Liver (tissue), 9 donors: Measurements from ENCODE around the gene MAP3K5. TPM values are rescaled to one million over a fixed set of nuclear protein-coding genes. Genes with fewer than 3 reads are reported as not detected.
A peak's percentile ranks its signal among the peaks of the same experiment; 100 is the strongest.

Experiments
- DNase-seq: peaks from one replicate; pipeline ENCODE4 v3.0.0-alpha.2; 2017; ENCODE audit warnings: low spot score
- H3K27ac ChIP-seq, 2 donors: one replicate each; pipeline ENCODE4 v1.7.0; 2013; ENCODE audit warnings: inconsistent platforms in 2 of 2, low read length in 2 of 2, control low read depth in 1 of 2, low read depth in 1 of 2, mild to moderate bottlenecking in 1 of 2
- H3K27me3 ChIP-seq, 4 donors: one replicate each; pipeline versions ENCODE4 v1.6.1 to v1.7.0; 2013; ENCODE audit warnings: low read length in 3 of 4, inconsistent platforms in 1 of 4, mild to moderate bottlenecking in 1 of 4, moderate library complexity in 1 of 4; ENCODE audit not compliant: control insufficient read depth in 4 of 4, insufficient read depth in 4 of 4
- H3K36me3 ChIP-seq, 4 donors: one replicate each; pipeline versions ENCODE4 v1.6.1 to v1.7.0; 2013; ENCODE audit warnings: low read length in 3 of 4, mild to moderate bottlenecking in 3 of 4, low read depth in 1 of 4, moderate library complexity in 1 of 4; ENCODE audit not compliant: control insufficient read depth in 4 of 4, insufficient read depth in 3 of 4
- H3K4me1 ChIP-seq, 4 donors: one replicate each; pipeline versions ENCODE4 v1.6.1 to v1.7.0; 2013; ENCODE audit warnings: low read length in 3 of 4, mild to moderate bottlenecking in 3 of 4, moderate library complexity in 1 of 4; ENCODE audit not compliant: control insufficient read depth in 4 of 4, insufficient read depth in 4 of 4
- H3K4me3 ChIP-seq, 3 donors: one replicate each; pipeline versions ENCODE4 v1.6.1 to v1.7.0; 2013; ENCODE audit warnings: low read length in 3 of 3, control low read depth in 1 of 3, low read depth in 1 of 3, mild to moderate bottlenecking in 1 of 3
- H3K9ac ChIP-seq, 2 donors: one replicate each; pipeline ENCODE4 v1.7.0; 2013; ENCODE audit warnings: low read length in 2 of 2, mild to moderate bottlenecking in 2 of 2, moderate library complexity in 2 of 2, control low read depth in 1 of 2, low read depth in 1 of 2
- H3K9me3 ChIP-seq, 4 donors: one replicate each; pipeline versions ENCODE4 v1.6.1 to v1.7.0; 2013; ENCODE audit warnings: low read length in 3 of 4; ENCODE audit not compliant: control insufficient read depth in 4 of 4
- ATF3 ChIP-seq: IDR thresholded peaks from 2 replicates; pipeline ENCODE4 v1.6.1; 2016; ENCODE audit warnings: antibody characterized with exemption
- CTCF ChIP-seq: fragments of 150-350 bp; IDR thresholded peaks from 2 replicates; pipeline ENCODE4 v1.5.1; 2017; ENCODE audit warnings: improper control_type of control experiment, low read depth, low read length; ENCODE audit not compliant: missing input control
- EGR1 ChIP-seq, 2 donors: IDR thresholded peaks; 2 replicates each; pipeline ENCODE4 v1.6.1; 2016 to 2018; ENCODE audit warnings: antibody characterized with exemption in 2 of 2, low read depth in 2 of 2
- FOXA2 ChIP-seq: IDR thresholded peaks from 2 replicates; pipeline ENCODE4 v1.6.1; 2016; ENCODE audit warnings: antibody characterized with exemption
- GABPA ChIP-seq, 2 donors: IDR thresholded peaks in 1 of 2; conservative IDR thresholded peaks in 1 of 2; 2 replicates each; pipeline ENCODE4 v1.6.1; 2016; ENCODE audit warnings: antibody characterized with exemption in 2 of 2, mild to moderate bottlenecking in 1 of 2, moderate library complexity in 1 of 2
- HNF4A ChIP-seq, 2 donors: conservative IDR thresholded peaks; 2 replicates each; pipeline ENCODE4 v1.6.1; 2016; ENCODE audit warnings: antibody characterized with exemption in 2 of 2, mild to moderate bottlenecking in 2 of 2
- HNF4G ChIP-seq: IDR thresholded peaks from 2 replicates; pipeline ENCODE4 v1.6.1; 2016; ENCODE audit warnings: antibody characterized with exemption
- JUND ChIP-seq, 2 donors: IDR thresholded peaks; 2 replicates each; pipeline ENCODE4 v1.6.1; 2016; ENCODE audit warnings: antibody characterized with exemption in 2 of 2
- RAD21 ChIP-seq, 2 donors: IDR thresholded peaks; 2 replicates each; pipeline ENCODE4 v1.6.1; 2016; ENCODE audit warnings: antibody characterized with exemption in 2 of 2, mild to moderate bottlenecking in 2 of 2
- REST ChIP-seq: IDR thresholded peaks from 2 replicates; pipeline ENCODE4 v1.6.1; 2016; ENCODE audit warnings: antibody characterized with exemption, mild to moderate bottlenecking
- TAF1 ChIP-seq: conservative IDR thresholded peaks from 2 replicates; pipeline ENCODE4 v1.6.1; 2016; ENCODE audit warnings: antibody characterized with exemption, mild to moderate bottlenecking
- YY1 ChIP-seq: IDR thresholded peaks from 2 replicates; pipeline ENCODE4 v1.6.1; 2016; ENCODE audit warnings: antibody characterized with exemption, mild to moderate bottlenecking
- ZBTB33 ChIP-seq: IDR thresholded peaks from 2 replicates; pipeline ENCODE4 v1.6.1; 2016; ENCODE audit warnings: antibody characterized with exemption
- WGBS: extraction: QIAGEN DNeasy Blood & Tissue Kit; methylation state at CpG from one replicate; pipeline ENCODE4 v1.1.7; 2013; 5-methylcytosine and 5-hydroxymethylcytosine counted together
- polyA plus RNA-seq, 2 donors: library from polyadenylated mRNA; stranded (reverse) in 1 of 2; unstranded in 1 of 2; fragments of 200-250 nt in 1 of 2; fragments of >200 nt in 1 of 2; fragmentation: Nextera tagmentation in 1 of 2; extraction: Ambion mirVana in 1 of 2; gene quantifications; one replicate each; pipeline versions ENCODE4 v1.2.1 to v1.2.3, GENCODE V29; 2013 to 2015
- total RNA-seq, 2 donors: library from RNA; depleted of rRNA; stranded (reverse); fragments of >200 nt; gene quantifications; one replicate each; pipeline ENCODE4 v1.2.3, GENCODE V29; 2014
- donor health status: healthy.
- donor health status: healthy.
- donor health status: healthy.
- donor health status: healthy.
- donor health status: healthy.

Gene MAP3K5
- total and polyA plus RNA-seq, 4 donors: 2.9 to 18.0 (median 5.5) TPM

GRCh38 chr6:136737374-136737844 lies 54.9 kb downstream of the MAP3K5 start:
- no peak for DNase-seq
- TF ChIP-seq HNF4A (conservative IDR thresholded peaks at IDR 0.05) (no peak), RAD21 (IDR thresholded peaks at IDR 0.05) (no peak), REST (no peak), YY1 (no peak), GABPA (IDR thresholded peaks at IDR 0.05 in 1 of 2, conservative IDR thresholded peaks at IDR 0.05 in 1 of 2) (no peak), FOXA2 (no peak), ZBTB33 (no peak), HNF4G (no peak), EGR1 (IDR thresholded peaks at IDR 0.05; ENCODE audit: low read depth in 2 of 2) (no peak), TAF1 (no peak), JUND (IDR thresholded peaks at IDR 0.05) (no peak), CTCF (no peak)
- Histone ChIP-seq H3K9ac (peak overlapping the region in 1 of 2 donors; percentile 33), H3K4me1 (peaks cover 7 to 19% (median 12%) of the 10 kb centered on the region in 4 donors), H3K4me3 (peak overlapping the region in 1 of 3 donors; percentile 49), H3K27ac (peak overlapping the region; percentile 79 to 82), H3K9me3 (no peaks in the 10 kb centered on the region), H3K27me3 (no peaks in the 10 kb centered on the region), H3K36me3 (no peaks in the 10 kb centered on the region)
- 96% methylated on average over 5 of the region's 5 CpGs for WGBS

GRCh38 chr6:136736281-136736960 lies 55.9 kb downstream of the MAP3K5 start:
- 96% methylated on average over 5 of the region's 5 CpGs for WGBS
- Histone ChIP-seq H3K4me3 (no peak overlapping the region), H3K4me1 (peaks cover 7 to 19% (median 12%) of the 10 kb centered on the region in 4 donors), H3K27ac (no peak overlapping the region), H3K36me3 (no peaks in the 10 kb centered on the region), H3K9me3 (no peaks in the 10 kb centered on the region), H3K27me3 (no peaks in the 10 kb centered on the region), H3K9ac (no peak overlapping the region)
- no peak for DNase-seq
- TF ChIP-seq HNF4A (conservative IDR thresholded peaks at IDR 0.05) (no peak), TAF1 (no peak), CTCF (no peak), ATF3 (no peak), GABPA (IDR thresholded peaks at IDR 0.05 in 1 of 2, conservative IDR thresholded peaks at IDR 0.05 in 1 of 2) (no peak), JUND (IDR thresholded peaks at IDR 0.05) (no peak), EGR1 (IDR thresholded peaks at IDR 0.05; ENCODE audit: low read depth in 2 of 2) (no peak), ZBTB33 (no peak)
